HepG2 (cell line): ENCODE results near the gene TIAM1. TPM values are rescaled to one million over a fixed set of nuclear protein-coding genes. Genes with fewer than 3 reads are reported as not detected.

Source experiments
- ATAC-seq: fragments of 200-7000 bp; cut with Tn5 transposase; 3 replicates; pipeline ENCODE4 v1.9.1; 2020; ENCODE audit warnings: mild to moderate bottlenecking, moderate library complexity
- BruUV-seq: library from RNA; stranded (reverse); fragments of 400-500 nt; replicated peaks from 2 replicates; lab custom pipeline; 2021; lab: Mats Ljungman, UMichigan
- CTCF ChIA-PET: fragments of 300-600 bp; formaldehyde crosslinking; extraction: SDS; loops from one replicate; lab custom pipeline; 2021; ENCODE audit warnings: low total read pairs, inconsistent platforms, low intra/inter-chr PET ratio; lab: Yijun Ruan, JAX
- POLR2A ChIA-PET: fragments of 350-600 bp; sonication (Branson Sonifier 250); formaldehyde crosslinking; loops from one replicate; lab custom pipeline; 2020; ENCODE audit warnings: antibody characterized with exemption, inconsistent platforms; lab: Yijun Ruan, JAX
- DNase-seq: peaks from one replicate; pipeline ENCODE4 v3.0.0-alpha.2; 2015; ENCODE audit warnings: low spot score
- FAIRE-seq: peaks from 3 replicates; lab custom pipeline; 2011; peaks lifted over from hg19 to GRCh38; lab: Jason Lieb, UNC
- H2AFZ ChIP-seq: one replicate; pipeline ENCODE4 v1.6.1; 2011; ENCODE audit warnings: low read length, inconsistent platforms
- H3K27ac ChIP-seq: fragments of 300-600 bp; 3 replicates; pipeline ENCODE4 v1.8.0; 2011; ENCODE audit warnings: mixed run types, mild to moderate bottlenecking, mixed read lengths, low read length, inconsistent platforms; ENCODE audit not compliant: insufficient read depth; ENCODE audit errors: extremely low read length
- H3K27me3 ChIP-seq, 2 experiments: fragments of 200-600 bp in 1 of 2; 2 replicates in 1 of 2; 3 replicates in 1 of 2; pipeline versions ENCODE4 v1.6.0 to v1.8.0; 2011; ENCODE audit warnings: low read length in 2 of 2, mild to moderate bottlenecking in 2 of 2, moderate library complexity in 2 of 2, inconsistent platforms in 1 of 2; ENCODE audit not compliant: insufficient read depth in 2 of 2, control insufficient read depth in 1 of 2
- H3K36me3 ChIP-seq, 2 experiments: fragments of 200-600 bp in 1 of 2; replicated peaks in 1 of 2; 2 replicates in 1 of 2; 3 replicates in 1 of 2; pipeline versions ENCODE4 v1.5.1 to v1.8.0; 2011; ENCODE audit warnings: low read length in 2 of 2, inconsistent platforms in 1 of 2; ENCODE audit not compliant: insufficient read depth in 2 of 2, control insufficient read depth in 1 of 2
- H3K4me1 ChIP-seq: 2 replicates; pipeline ENCODE4 v1.5.1; 2012; ENCODE audit warnings: low read length, inconsistent platforms; ENCODE audit not compliant: insufficient read depth
- H3K4me2 ChIP-seq: 2 replicates; pipeline ENCODE4 v1.6.0; 2011; ENCODE audit warnings: low read depth, low read length, inconsistent platforms
- H3K4me3 ChIP-seq, 3 experiments: fragments of 200-600 bp in 1 of 3; sonication (generic), shearing (Covaris generic) in 1 of 3; replicated peaks in 1 of 3; 2 replicates each; pipeline ENCODE4 v1.5.1; 2011 to 2016; ENCODE audit warnings: low read length in 3 of 3, inconsistent platforms in 2 of 3, low read depth in 2 of 3, mild to moderate bottlenecking in 2 of 3, control low read depth in 1 of 3, mixed read lengths in 1 of 3; ENCODE audit not compliant: insufficient read depth in 1 of 3
- H3K79me2 ChIP-seq: one replicate; pipeline ENCODE4 v1.6.1; 2011; ENCODE audit warnings: low read length, inconsistent platforms; ENCODE audit not compliant: insufficient read depth
- H3K9ac ChIP-seq: 2 replicates; pipeline ENCODE4 v1.6.0; 2011; ENCODE audit warnings: mild to moderate bottlenecking, low read depth, low read length, inconsistent platforms; ENCODE audit not compliant: insufficient read depth
- H3K9me3 ChIP-seq: 2 replicates; pipeline ENCODE4 v1.5.1; 2012; ENCODE audit warnings: mild to moderate bottlenecking, low read length
- H4K20me1 ChIP-seq: 2 replicates; pipeline ENCODE4 v1.6.0; 2011; ENCODE audit warnings: inconsistent platforms, mild to moderate bottlenecking, low read length, moderate library complexity; ENCODE audit not compliant: insufficient read depth
- AGO1 ChIP-seq: fragments of 200-400 bp; formaldehyde crosslinking; IDR thresholded peaks from 2 replicates; pipeline ENCODE4 v1.6.1; 2017; ENCODE audit warnings: mild to moderate bottlenecking, low read depth, low read length, moderate library complexity; ENCODE audit not compliant: poor library complexity, severe bottlenecking
- IRX3 ChIP-seq: sonication (generic); formaldehyde crosslinking; IDR thresholded peaks from 2 replicates; pipeline ENCODE4 v1.8.1; 2023; ENCODE audit warnings: mild to moderate bottlenecking, low read depth, missing genetic modification reagents, borderline replicate concordance
- SP5 ChIP-seq: IDR thresholded peaks from 2 replicates; pipeline ENCODE4 v1.6.1; 2016; ENCODE audit warnings: low read depth, borderline replicate concordance
- ZBTB40 ChIP-seq, 2 experiments: fragments of 450-650 bp in 1 of 2; sonication (generic) in 1 of 2; formaldehyde crosslinking in 1 of 2; IDR thresholded peaks; 2 replicates each; pipeline versions ENCODE4 v1.6.1 to v1.8.0; 2016 to 2022; ENCODE audit warnings: antibody characterized with exemption in 1 of 2, mild to moderate bottlenecking in 1 of 2, missing genetic modification reagents in 1 of 2
- ZNF224 ChIP-seq: sonication (generic); formaldehyde crosslinking; IDR thresholded peaks from 2 replicates; pipeline ENCODE4 v1.5.0; 2020; ENCODE audit warnings: mild to moderate bottlenecking, missing genetic modification reagents
- ZNF576 ChIP-seq: sonication (generic); formaldehyde crosslinking; IDR thresholded peaks from 2 replicates; pipeline ENCODE4 v1.4.0; 2020; ENCODE audit warnings: mild to moderate bottlenecking, missing genetic modification reagents
- ZNF674 ChIP-seq: sonication (generic); formaldehyde crosslinking; IDR thresholded peaks from 2 replicates; pipeline ENCODE4 v1.5.0; 2020; ENCODE audit warnings: low read depth, mild to moderate bottlenecking, missing genetic modification reagents
- WGBS: methylation state at CpG from one replicate; pipeline ENCODE4 v1.1.6; 2017; ENCODE audit warnings: low lambda C conversion rate; 5-methylcytosine and 5-hydroxymethylcytosine counted together
- in situ Hi-C: cut with HindIII; loops from 2 replicates; pipeline ENCODE4 v1.10.0; 2017; ENCODE audit warnings: low pct_unique_long_range_greater_than_20kb; ENCODE audit not compliant: extremely low pct_ligation_motif_present
- intact Hi-C: fragments of 100-400 bp; cut with micrococcal nuclease; formaldehyde crosslinking; loops from one replicate; pipeline ENCODE4 v1.10.0; 2022; ENCODE audit not compliant: unreplicated experiment
- polyA plus RNA-seq, 8 experiments: library from polyadenylated mRNA; depleted of rRNA in 3 of 8; stranded (reverse) in 7 of 8; unstranded in 1 of 8; fragments of >200 nt; fragmentation: Illumina TruSeq in 4 of 8; extraction: Trizol in 4 of 8; gene quantifications; 2 replicates each; pipeline versions ENCODE4 v1.2.1 to v1.2.3, GENCODE V29; 2011 to 2016; ENCODE audit warnings: low read depth in 4 of 8, missing spikeins in 1 of 8, mixed read lengths in 1 of 8; ENCODE audit not compliant: insufficient read depth in 1 of 8
- total RNA-seq, 5 experiments: library from RNA; depleted of rRNA; stranded (reverse); fragments of >200 nt; fragmentation: Illumina TruSeq; extraction: Trizol; gene quantifications; 2 replicates each; pipeline ENCODE4 v1.2.3, GENCODE V29; 2016; ENCODE audit warnings: low read depth in 1 of 5
- TF ChIP-seq, protein P1 (sequence below), 2 experiments: sonication (generic) in 1 of 2; formaldehyde crosslinking in 1 of 2; IDR thresholded peaks; 2 replicates each; pipeline versions ENCODE4 v1.4.0 to v1.6.1; 2016 to 2020; ENCODE audit warnings: borderline replicate concordance in 1 of 2, low read depth in 1 of 2, mild to moderate bottlenecking in 1 of 2, missing genetic modification reagents in 1 of 2

TIAM1 gene
- total and polyA plus RNA-seq, 2 of the 13 experiments (the other 11 are each of a cell fraction or from before 2014, with no cell fraction given), result 0.13 to 0.24 TPM

- TF ChIP-seq, protein P1, sequence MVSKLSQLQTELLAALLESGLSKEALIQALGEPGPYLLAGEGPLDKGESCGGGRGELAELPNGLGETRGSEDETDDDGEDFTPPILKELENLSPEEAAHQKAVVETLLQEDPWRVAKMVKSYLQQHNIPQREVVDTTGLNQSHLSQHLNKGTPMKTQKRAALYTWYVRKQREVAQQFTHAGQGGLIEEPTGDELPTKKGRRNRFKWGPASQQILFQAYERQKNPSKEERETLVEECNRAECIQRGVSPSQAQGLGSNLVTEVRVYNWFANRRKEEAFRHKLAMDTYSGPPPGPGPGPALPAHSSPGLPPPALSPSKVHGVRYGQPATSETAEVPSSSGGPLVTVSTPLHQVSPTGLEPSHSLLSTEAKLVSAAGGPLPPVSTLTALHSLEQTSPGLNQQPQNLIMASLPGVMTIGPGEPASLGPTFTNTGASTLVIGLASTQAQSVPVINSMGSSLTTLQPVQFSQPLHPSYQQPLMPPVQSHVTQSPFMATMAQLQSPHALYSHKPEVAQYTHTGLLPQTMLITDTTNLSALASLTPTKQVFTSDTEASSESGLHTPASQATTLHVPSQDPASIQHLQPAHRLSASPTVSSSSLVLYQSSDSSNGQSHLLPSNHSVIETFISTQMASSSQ (IDR thresholded peaks at IDR 0.05; ENCODE audit: low read depth), result no peak
- TF ChIP-seq, protein P1 (CRISPR knock-in tag; IDR thresholded peaks at IDR 0.05; ENCODE audit: borderline replicate concordance), result no peak
- TF ChIP-seq AGO1, result no peak
Measured at GRCh38 chr21:31233711-31234110, 110.3 kb downstream of the TIAM1 start (continued).

GRCh38 chr21:31232344-31232743, 111.7 kb downstream of the TIAM1 start:
- no TSS peak for BruUV-seq
- Histone ChIP-seq H3K79me2 (no peaks in the 10 kb centered on the region), H4K20me1 (no peaks in the 10 kb centered on the region), H3K27me3 (no peaks in the 10 kb centered on the region), H3K9ac (no peak overlapping the region), H3K27ac (no peak overlapping the region), H3K4me3 (no peak overlapping the region), H3K9me3 (no peaks in the 10 kb centered on the region), H2AFZ (no peak overlapping the region), H3K36me3 (no peaks in the 10 kb centered on the region), H3K4me1 (no peaks in the 10 kb centered on the region), H3K4me2 (no peak overlapping the region)
- FAIRE-seq (no peak), DNase-seq (no peak), ATAC-seq (no peak)
- CTCF ChIA-PET, result no interaction called here
- intact Hi-C loops, result no loop called here
- WGBS, result 51% methylated on average over 3 of the region's 3 CpGs
- POLR2A ChIA-PET, result no interaction called here
- in situ Hi-C loops, result no loop called here
- TF ChIP-seq ZNF576 (CRISPR knock-in tag) (no peak), ZBTB40 (IDR thresholded peaks at IDR 0.05) (no peak), ZBTB40 (CRISPR knock-in tag; IDR thresholded peaks at IDR 0.05) (no peak), IRX3 (CRISPR knock-in tag) (no peak), ZNF674 (CRISPR knock-in tag) (no peak), ZNF224 (no peak), SP5 (CRISPR knock-in tag) (no peak)
